ENCODE results near the gene PDZK1IP1.
A peak's percentile ranks its signal among the peaks of the same experiment; 100 is the strongest.
"Not testable (repeated sequence)": the region's sequence is repeated elsewhere in the genome, so short reads cannot be mapped to it uniquely, and the experiment has no call there.

PDZK1IP1 gene

DNA sequence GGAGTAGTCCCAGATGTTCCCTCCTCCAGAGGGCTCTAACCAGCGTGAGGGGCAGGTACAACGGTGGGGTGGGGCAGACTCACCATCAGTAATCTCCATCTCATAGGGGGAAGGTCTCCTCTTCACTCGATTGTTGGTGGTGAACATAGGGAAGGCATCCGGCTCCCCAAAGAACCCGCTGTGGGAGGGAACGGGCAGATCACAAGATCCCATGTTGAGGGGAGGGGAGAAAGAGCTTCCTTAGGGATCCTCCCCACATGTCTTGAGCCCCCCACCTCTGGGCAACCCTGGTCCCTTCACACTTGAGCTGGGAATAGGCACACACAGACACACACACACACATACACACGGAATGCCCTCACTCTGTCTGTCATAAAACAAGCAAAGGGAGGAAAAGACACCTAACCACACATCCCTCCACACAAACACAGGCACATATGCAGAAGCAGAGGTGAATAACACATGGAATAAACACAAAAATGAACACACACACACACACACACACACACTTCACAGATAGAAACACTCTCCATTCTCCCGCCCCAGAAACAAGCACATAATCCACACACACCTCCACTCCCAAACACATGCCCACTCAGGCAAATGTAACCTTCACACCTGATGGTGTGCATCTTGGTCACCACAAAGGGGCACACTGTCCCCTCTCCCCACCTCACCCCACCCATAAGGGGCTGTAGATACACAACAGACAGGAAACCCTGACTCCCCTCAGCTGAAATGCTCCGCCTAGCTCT lies 34.3 kb upstream of the PDZK1IP1 start:
- no peak for DNase-seq

DNA sequence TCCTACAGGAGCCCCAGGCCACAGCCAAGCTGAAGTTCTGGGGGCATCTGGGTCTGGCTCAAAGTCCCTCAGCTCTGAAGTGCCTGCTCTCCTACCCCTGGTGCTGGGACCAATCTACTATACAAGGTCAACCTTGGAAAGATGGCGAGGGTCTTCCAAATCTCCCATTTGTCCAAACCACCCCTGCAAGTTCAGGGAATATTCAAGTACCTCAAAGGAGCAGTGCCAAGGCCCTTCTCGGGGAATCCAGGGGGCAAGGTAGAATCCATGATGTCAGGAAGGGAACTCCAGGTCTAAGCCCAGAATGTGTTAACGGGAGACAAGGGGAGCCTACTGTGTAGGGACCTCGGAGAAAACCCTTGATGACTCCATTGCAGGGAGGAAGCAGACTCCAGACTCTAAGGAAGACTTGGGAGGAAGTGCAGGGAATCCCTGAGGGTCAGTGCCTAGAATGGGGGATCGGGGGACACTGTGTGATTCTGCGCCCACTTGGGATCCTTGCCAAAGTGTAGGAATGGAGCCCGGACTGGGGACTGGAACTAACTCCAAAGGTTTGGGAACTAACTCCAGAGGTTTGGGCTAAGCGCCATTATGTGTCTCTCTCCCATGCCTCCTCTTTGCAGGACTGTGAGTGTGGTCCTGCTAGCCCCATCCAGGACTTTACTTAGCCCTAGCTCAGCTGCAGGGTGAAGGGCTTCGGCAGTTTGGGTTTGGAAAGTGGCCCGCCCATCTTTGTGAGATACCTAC lies 33.5 kb upstream of the PDZK1IP1 start:
- DNase-seq: no peak

DNA sequence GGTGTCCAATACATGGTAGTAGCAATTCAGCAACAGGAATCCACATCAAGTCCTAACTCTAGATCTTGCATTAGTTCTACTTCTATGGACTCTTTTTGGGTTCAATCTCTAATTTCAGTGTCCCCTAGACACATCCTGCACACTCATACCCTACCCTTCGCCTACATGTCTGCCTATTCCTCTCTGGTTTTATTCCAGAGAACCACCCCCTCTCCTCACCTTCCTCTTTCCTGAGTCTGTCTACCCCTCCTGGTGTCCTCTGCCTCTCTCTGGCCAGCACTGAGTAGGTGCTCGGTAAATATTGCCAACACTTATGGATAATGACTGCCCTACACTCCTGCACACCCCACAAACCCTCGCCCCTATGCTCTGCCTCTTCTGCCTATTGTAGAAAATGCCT lies 32.6 kb upstream of the PDZK1IP1 start:
- no peak for DNase-seq

DNA sequence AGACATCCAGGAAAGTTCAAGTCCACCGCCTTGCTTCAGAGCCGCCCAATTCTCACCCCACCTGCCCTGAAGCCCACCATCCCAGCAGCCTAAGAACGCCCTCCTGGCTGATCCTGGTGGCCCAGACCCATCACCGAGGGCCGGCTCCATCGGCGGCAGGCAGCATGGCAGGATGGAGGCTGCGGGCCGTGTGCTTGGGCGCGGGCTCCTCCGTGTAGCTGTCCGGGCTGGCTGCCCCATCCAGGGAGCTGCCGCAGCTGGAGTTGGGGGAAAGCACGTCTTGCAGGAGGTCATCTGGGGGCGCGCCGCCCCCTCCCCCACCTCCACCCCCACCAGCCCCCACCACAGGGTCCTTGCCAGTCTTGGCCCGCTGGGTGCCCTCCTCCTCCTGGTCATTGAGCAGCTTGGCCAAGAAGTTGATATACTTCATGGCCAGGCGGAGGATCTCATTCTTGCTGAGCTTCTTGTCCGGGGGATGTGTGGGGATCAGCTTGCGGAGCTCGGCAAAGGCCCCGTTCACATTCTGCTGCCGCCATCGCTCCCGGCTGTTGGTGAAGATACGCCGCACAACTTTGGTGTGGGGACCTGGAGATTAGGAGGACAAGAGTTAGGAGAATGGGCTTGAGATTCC lies 29.9 kb upstream of the PDZK1IP1 start:
- DNase-seq: no peak

DNA sequence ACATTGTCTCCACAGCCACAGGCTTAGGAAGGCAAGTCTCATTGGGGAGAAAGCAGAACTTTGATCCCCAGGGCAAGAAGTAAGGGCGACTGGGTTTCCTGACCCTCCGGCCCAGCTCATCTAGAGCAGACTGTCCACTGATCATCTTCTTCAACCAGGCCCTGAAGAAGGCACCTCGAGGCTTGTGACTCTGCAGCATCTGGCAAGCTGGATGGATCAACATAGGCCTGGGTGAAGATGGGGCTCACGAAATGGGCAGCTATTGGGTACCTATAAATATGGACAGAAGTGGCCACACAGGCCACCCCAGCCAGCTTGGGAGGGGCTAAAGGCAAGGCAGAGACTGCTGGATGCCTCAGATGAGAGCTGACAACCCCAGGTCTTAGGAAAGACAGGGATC lies 29.2 kb upstream of the PDZK1IP1 start:
- no peak for DNase-seq

- DNase-seq: peak; percentile 49
Observed at GRCh38 chr1:47216278-47217059, 26.6 kb upstream of the PDZK1IP1 start.

GRCh38 chr1:47215713-47216112 lies 25.9 kb upstream of the PDZK1IP1 start:
- no peak for DNase-seq

DNA sequence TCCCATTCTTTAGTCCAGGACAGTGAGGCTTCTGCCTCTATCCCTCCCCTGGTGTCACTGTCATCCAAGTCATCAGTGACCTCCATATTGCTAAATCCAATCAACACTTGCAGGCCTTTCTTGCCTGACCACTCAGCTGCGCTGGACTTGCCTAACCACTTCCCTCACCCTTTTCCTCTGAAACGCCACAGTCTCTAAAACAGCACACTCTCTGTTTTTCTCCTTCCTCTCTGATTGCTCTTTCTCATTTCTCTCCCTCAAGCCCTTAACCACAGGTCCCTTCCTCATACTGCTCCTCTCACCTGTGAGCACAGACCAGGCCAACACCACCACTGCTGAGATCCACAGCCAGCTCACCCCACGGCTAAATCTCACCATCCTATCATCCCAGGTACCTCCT lies 24.7 kb upstream of the PDZK1IP1 start:
- peak; percentile 48 for DNase-seq

DNA sequence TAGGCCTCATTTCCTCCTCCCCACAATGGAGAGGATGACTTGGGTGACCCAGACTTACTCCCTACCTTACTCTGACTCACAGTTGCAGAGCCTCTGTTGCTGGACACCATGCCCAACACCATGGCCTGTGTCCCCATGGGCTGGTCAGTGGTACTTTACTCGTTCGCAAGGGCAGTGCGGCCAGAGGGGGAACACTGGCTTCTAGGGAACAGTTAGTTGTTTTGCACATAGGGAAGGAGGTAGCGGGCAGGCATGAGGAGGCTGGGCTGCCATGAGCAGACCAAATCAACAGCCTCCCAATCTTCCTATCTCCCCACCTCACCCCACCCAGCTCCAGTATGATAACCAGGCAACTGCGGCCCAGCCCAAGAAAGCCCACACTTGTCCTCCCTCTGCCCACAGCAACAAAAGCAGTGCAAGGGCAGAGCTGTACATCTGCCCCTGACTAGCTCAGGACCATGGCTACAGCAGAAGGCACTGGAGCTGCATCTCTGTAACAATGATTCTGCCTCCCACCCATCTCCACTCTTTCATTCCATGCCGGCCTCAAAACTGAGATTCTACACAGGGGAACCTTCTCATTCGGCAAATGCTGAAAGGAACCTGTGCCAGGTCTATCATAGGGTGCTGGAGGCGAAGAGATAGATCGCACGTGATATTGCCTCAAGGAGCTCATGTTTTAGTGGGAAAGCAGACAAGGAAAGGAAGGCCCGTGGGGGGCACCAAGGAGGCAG lies 23.6 kb upstream of the PDZK1IP1 start:
- DNase-seq: peak; percentile 94

DNA sequence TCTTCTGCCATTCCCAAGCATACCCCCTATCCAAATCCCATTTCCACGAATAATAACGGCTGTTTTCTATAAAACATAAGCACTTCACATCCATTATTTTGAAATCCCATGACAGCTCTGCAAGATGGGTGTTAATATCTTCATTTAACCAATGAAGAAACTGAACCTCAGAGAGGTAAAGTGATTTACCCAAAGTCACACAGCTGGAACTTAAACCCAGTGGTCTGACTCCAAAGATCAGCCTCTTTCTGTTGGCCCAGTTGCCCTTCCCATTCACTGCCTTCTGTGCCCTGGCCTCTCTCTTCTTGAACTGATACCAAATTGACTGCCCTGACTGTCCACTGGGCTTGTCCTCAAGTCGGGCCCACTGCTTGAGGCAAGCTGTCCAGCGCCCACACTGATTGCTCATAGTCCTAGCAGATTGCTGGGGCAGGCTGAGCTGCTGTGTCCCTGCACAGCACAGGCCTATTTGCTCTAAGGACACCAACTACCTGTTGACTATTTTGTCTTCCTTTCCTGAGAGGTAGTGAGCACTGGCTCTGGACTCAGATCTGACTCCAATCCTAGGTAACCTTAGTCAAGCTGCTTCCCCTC lies 22.9 kb upstream of the PDZK1IP1 start:
- DNase-seq: no peak

- peak; percentile 82 for DNase-seq
Observed at GRCh38 chr1:47211796-47212269, 22.0 kb upstream of the PDZK1IP1 start.

DNA sequence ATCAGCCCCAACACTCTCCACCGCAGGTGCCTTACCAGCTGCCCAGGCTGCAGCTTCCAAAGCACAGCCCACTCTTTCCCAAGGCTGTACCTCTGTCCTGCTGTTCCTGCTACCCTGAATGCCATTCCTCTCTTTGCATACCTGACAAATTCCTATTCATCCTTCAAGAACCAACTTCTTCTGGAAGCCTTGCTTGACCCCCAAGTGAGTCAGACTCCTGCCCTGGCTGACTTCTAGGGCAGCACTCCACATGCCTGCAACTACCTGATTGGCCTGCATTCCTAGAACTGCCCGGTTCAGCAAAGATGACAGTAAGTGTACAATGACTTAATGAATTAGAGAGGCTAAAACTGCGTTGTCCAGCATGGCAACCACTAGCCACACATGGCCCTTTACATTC lies 20.8 kb upstream of the PDZK1IP1 start:
- no peak for DNase-seq

DNA sequence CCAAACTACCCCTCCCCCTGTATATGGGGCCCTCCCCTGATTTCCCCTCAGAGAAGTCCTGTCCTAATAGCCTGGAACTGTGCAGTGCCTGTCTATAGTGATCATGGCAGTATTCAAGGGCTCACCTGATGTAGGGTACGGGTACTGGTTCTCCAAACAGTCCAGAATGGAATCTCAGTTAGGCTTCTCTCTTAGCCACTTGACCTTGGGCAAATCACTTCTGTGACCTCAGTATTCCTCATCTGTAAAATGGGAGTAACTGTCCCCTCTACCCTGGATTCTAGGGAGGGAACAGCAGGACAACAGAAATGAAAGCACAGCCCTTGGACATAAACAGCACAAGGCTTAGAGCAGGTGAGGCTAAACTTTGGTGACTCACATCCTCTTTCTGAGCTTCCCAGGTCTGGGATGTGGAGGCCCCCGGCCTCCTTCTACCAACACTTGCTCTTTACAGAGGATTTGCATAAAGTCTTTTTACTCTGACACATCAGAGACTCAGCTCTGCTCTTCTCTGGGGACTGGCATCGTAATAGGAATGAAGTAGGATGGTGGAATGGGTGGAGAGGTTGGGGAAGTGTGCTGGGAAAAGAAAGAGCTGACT lies 20.0 kb upstream of the PDZK1IP1 start:
- DNase-seq: no peak

GRCh38 chr1:47209091-47209490 lies 19.3 kb upstream of the PDZK1IP1 start:
- DNase-seq: no peak

DNA sequence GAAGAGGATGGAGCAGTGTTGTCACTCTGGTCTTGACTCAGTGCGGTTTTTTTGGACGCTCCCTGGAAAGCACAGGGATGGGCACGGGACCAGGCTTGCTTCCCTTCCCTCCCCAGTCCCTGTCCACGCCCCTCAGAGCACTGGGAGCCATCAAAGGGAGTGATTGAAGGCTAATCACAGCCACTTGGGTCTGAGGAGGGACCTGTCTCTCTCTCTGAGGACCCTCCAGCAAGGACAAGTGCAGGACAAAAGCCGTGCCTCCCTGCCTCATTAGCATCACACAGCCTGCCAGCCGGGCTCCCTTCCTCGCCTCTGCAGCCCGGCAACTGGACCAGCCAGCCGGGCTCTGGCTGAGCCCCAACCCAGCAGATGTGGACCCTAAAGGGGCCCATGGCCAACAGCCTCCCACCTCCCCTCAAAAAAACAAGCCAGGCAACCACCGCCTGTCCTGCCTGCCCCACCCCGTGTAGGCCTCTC lies 18.6 kb upstream of the PDZK1IP1 start:
- no peak for DNase-seq

DNA sequence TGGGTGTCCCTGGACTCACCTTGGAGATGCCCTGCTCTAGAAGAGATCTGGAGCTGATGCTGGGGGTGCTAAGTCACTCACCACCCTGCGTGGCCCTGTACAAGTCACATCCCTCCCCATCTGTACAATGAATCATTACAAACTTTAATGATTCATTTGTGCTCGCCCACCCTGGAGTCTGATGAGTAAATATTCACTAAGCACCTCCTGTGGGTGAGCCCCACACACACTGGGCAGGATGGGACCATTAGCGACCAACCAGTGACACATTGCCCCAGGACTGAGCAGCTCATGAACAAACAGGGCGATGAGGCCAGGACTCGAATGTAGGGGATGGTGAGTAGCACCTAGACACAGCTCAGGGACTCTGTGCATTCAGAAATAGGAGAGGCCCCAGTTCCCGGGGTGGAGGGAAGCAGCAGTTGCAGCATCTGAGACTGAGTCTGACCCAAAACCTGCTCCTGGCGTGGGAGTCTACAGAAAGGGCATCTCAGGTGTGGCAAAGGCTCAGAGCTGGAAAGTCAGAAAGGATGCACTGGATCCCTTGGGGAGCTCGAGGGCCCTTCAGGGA lies 18.1 kb upstream of the PDZK1IP1 start:
- no peak for DNase-seq

- no peak for DNase-seq
Observed at GRCh38 chr1:47205918-47206317, 16.1 kb upstream of the PDZK1IP1 start.

- DNase-seq: not testable (repeated sequence)
Observed at GRCh38 chr1:47203504-47203903, 13.7 kb upstream of the PDZK1IP1 start.

DNA sequence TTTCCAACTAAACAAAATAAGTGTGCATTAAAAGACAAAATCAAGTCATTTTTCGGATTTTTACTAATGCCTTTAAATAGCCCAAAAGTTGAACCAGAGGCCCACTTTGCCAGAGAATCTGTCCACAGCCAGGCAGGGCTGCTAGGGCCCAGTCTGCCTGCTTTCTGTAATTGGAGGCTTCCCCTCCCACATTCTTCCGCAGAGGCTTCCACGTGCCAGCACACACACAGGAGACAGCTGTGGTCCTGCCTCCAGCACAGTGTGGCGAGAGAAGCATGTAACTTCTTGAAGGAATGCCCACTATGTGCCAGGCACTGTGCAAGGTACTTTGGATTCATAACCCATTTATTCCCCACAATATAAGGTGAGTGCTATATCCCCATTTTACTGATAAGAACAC lies 11.3 kb upstream of the PDZK1IP1 start:
- DNase-seq: no peak

GRCh38 chr1:47198214-47198613 lies 8.4 kb upstream of the PDZK1IP1 start:
- no peak for DNase-seq

DNA sequence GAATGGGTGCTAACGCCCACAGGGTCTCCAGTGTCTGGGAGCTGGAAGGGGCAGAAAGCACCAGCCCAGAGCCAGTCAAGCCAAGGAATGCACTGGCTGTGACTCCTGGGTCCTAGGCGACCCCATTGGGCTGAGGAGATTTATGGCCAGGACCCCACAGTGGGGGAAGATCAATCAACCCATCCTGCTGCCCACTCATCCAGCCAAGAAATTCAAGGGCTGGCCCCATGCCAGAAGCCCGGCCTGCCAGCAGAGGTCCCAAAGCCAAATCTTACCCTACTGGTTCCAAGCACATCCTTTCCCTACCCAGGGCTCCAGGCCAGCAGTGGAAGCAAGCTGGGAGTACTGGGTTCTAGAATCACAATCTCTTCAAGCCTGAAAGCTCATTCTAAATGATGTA lies 6.8 kb upstream of the PDZK1IP1 start:
- no peak for DNase-seq

Measured in hematopoietic multipotent progenitor cell treated with erythropoietin and hydrocortisone succinate and interleukin-3 and kit ligand, for 6 days (in vitro differentiated cells).